ENCODE results near the gene PNKP. TPM values are rescaled to one million over a fixed set of nuclear protein-coding genes. Genes with fewer than 3 reads are reported as not detected.

PNKP gene
- total and polyA plus RNA-seq, 10 of the 15 experiments (the other 5 are each of a cell fraction or from before 2014, with no cell fraction given) = 2.9 to 82.3 (median 33.2) TPM

DNA sequence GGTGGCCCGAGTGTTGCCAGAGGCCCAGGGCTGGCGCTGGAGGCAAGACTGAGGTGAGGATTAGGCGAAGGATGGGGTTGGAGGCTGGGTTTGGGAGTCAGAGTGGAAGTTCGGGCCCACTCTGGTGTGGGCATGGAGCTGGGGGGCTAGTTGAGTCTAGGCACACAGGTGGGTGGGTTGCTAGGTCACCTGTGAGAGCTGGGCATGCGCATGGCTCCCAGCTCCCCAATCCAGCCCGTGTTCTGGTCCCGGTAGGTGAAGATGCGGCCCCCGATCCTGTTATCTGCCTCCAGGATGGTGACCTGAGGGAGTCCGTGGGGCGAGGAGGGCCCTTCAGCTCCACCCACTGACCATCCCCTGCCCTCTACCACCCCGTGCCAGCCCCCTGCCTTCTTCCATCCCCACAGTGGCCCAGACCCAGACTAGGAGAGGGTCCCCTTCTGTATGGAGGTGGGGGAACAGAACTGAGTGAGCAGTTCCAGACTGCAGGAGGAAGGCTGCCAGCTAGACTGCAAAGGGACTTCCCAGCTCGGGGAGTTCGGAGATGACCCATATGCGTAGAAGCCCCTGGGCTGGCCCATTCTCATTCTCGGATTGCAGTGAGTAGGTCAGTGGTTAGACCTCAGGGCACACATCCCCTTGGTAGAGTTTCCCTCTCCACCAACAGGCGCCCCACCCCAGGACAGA lies 27.6 kb upstream of the PNKP start (continued):
- no peak for TF ChIP-seq ZBTB4 (CRISPR knock-in tag; IDR thresholded peaks at IDR 0.05)
- no peak for TF ChIP-seq USF2 (IDR thresholded peaks at IDR 0.05; ENCODE audit: borderline replicate concordance, low read depth, low read length)
- TF ChIP-seq DPF2 (IDR thresholded peaks at IDR 0.05) = peak; percentile 17; the same call in 1 of the 2 replicates
- no peak for TF ChIP-seq SMAD1 (IDR thresholded peaks at IDR 0.05; ENCODE audit: low read depth, partially characterized antibody)
- no peak for TF ChIP-seq MLLT1 (IDR thresholded peaks at IDR 0.05)
- TF ChIP-seq EZH2 (IDR thresholded peaks at IDR 0.05; ENCODE audit: borderline replicate concordance, control insufficient read depth, low read depth, low read length) = no peak
- no peak for TF ChIP-seq PAX8 (IDR thresholded peaks at IDR 0.05)
- TF ChIP-seq MXI1 (IDR thresholded peaks at IDR 0.05; ENCODE audit: low read depth, low read length) = peak; percentile 68; the same call in 1 of the 2 replicates
- no peak for TF ChIP-seq PKNOX1 (IDR thresholded peaks at IDR 0.05)
- TF ChIP-seq MTA3 (IDR thresholded peaks at IDR 0.05; ENCODE audit: borderline replicate concordance, low read length) = 0 out of 2 replicates have a peak, but pooled peaks have one; percentile 44
- TF ChIP-seq NFXL1 (IDR thresholded peaks at IDR 0.05; ENCODE audit: borderline replicate concordance) = no peak
- TF ChIP-seq IRF3 (IDR thresholded peaks at IDR 0.05) = no peak
- TF ChIP-seq ZNF207 (IDR thresholded peaks at IDR 0.05; ENCODE audit: borderline replicate concordance) = no peak
- TF ChIP-seq TBL1XR1 (IDR thresholded peaks at IDR 0.05; ENCODE audit: low read depth, low read length) = 0 out of 2 replicates have a peak, but pooled peaks have one; percentile 35
- TF ChIP-seq ZSCAN29 (IDR thresholded peaks at IDR 0.05) = no peak
- TF ChIP-seq IRF4 (IDR thresholded peaks at IDR 0.05; ENCODE audit: low read depth, low read length) = peak; percentile 64; the same call in 1 of the 2 replicates
- peak; percentile 49; the same call in 1 of the 2 replicates for TF ChIP-seq MEF2A (IDR thresholded peaks at IDR 0.05; ENCODE audit: insufficient read depth, low read depth, low read length)
- TF ChIP-seq RELA (IDR thresholded peaks at IDR 0.05; ENCODE audit: borderline replicate concordance, partially characterized antibody) = peak; percentile 94
- TF ChIP-seq TAF1 (IDR thresholded peaks at IDR 0.05; ENCODE audit: borderline replicate concordance, low read depth, low read length) = 0 out of 2 replicates have a peak, but pooled peaks have one; percentile 30
- TF ChIP-seq, protein P1, sequence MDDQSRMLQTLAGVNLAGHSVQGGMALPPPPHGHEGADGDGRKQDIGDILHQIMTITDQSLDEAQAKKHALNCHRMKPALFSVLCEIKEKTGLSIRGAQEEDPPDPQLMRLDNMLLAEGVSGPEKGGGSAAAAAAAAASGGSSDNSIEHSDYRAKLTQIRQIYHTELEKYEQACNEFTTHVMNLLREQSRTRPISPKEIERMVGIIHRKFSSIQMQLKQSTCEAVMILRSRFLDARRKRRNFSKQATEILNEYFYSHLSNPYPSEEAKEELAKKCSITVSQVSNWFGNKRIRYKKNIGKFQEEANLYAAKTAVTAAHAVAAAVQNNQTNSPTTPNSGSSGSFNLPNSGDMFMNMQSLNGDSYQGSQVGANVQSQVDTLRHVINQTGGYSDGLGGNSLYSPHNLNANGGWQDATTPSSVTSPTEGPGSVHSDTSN (IDR thresholded peaks at IDR 0.05; ENCODE audit: insufficient replicate concordance, low read depth, low read length) = no peak
